ENCODE results near the gene SRXN1.
"Not testable (repeated sequence)": the region's sequence is repeated elsewhere in the genome, so short reads cannot be mapped to it uniquely, and the experiment has no call there.

SRXN1 gene

DNA sequence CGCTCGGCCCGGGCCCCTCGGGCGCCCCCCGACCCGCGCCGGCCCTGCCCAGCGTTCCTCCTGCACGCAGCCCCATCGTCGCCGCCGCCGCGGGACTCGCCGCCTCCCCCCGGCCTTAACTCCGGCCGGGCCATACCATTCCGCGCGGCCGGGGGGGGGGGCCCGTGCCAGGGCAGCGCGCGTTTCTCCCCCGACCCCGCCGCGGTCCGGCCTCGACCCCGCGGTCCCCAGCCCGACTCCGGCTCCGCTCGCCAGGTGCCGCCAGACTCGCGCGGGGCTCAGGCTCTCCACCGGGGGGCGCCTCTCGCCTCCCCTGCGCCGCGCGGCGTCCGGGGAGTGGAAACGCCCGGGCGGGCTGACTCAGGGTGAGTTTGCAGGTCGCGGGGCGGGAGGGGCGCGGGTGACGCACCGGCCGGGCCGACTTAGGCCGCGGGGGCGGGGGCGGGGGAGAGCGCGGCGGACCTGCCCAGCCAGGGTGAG is at the start of gene SRXN1:
SRXN1 (minus strand) TSS at position 91 of the 480 bp plus-strand sequence; CDS start at position 76, 15 bp downstream.
- DNase-seq: peak; percentile 81 to 87

DNA sequence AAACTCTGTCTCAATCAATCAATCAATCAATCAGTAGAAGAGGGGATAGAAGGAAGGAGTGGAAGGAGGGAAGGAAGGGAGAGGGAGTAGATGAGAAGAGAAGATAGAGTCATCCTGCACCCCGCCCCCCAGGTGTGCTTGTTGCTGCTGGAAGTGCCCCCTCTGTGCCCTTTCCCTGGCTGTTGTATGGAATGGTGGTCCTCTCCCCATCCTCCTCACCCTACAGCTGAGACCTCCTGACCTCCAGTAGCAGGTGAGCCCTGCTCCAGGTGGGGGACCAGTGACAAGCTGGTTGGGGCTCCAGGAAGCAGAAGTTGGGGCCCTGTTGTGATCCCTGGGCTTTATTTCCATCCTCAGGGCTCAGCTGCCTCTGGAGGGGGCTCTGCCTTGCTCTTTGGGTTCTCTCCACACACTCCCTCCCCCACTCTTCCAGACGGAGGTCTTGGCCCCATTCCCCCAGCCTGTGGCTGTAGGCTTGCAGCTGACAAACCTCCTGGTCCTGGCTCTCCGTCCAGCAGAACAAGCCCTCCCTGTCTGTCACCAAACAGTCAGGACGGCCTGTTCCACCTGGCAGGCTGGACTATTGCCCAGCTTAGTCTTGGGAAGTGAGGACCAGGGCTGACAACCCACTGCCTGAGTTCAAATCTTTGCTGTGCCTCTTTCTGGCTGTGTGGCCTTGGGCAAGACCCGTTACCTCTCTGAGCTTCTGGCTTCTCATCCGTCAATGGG is 48.6 kb upstream of the SRXN1 start:
- DNase-seq: no peak

DNA sequence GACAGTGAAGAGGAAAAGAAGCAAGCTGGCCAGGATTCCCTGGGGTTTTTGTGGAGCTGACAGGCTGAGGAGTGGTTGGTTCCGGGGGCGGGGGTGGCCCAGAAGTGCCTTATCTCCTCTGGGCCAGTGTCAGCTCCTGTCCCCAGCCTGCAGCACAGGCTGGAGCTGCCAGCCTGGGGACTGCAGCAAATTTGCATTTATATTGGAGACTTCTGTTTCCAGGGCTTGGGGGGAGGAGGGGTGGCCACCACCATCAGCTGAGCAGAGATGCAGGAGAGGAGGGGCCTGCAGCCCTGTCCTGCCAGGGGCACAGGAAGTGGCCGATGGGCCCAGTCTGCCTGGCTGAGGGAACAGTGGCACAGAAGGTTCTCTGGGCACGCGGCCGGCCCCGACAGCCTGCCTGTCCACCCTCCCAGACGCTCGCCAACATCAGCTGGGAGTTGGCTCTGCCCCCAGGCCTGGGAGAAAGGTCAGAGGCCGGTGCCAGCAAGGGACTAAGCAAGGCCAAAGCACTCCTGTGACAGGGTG is 46.9 kb upstream of the SRXN1 start:
- no peak for DNase-seq

DNA sequence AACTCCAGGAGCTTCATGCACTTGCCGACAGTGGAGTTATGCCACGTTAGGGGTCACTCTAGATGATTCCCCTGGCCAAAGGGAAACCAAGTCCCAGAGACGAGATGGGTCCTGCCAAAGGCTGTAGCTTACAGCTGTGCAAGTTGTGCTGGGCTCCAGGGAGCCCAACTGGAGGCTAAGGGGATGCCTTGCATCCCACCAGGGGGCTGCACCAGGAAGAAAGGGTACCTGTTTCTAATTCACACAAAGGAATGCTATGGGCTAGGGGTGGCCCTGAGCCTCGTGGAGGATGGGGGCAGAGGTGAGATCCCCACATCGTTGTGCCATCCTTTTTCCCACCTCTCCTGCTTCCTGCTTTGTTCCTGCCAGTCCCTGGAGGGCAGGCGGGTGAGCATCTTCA is 46.3 kb upstream of the SRXN1 start:
- no peak for DNase-seq

DNA sequence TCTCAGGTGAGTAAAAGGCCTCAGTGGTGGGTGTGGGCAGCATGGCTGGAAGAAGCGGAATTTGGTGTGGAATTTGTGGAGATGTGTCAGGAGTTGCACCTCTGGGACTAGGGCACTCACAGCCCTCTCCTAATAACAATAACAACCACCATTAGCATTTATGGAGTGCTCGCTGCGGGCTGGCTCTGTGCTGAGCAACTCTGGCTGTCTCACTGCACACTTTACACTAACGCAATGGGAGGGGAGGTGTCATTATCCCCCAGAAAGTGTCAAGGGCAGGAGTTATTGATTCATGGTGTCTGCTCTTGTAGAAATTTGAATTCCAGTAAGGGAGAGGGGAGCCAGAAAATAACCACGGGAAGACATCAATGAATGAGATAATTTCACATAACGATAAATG is 45.3 kb upstream of the SRXN1 start:
- no peak for DNase-seq

DNA sequence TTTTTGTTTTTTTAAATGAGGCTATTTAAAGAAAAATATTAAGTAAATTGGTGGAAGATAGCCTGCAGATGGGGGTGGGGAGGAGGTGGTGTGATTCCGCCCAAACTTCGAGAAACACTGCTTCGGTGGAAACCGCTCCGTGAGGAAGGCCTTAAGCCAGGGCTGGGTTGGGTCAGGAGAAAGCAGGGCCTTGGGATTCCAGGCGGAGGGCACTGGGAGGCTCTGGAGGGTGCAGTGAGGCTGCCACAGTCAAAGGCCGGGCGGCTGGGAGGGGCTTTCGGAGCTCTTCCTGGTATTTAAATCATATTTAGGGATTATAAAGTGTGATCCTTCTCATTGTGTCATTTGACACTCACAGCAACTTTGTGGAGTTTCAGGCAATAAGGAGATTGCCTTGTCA is 44.8 kb upstream of the SRXN1 start:
- no peak for DNase-seq

DNA sequence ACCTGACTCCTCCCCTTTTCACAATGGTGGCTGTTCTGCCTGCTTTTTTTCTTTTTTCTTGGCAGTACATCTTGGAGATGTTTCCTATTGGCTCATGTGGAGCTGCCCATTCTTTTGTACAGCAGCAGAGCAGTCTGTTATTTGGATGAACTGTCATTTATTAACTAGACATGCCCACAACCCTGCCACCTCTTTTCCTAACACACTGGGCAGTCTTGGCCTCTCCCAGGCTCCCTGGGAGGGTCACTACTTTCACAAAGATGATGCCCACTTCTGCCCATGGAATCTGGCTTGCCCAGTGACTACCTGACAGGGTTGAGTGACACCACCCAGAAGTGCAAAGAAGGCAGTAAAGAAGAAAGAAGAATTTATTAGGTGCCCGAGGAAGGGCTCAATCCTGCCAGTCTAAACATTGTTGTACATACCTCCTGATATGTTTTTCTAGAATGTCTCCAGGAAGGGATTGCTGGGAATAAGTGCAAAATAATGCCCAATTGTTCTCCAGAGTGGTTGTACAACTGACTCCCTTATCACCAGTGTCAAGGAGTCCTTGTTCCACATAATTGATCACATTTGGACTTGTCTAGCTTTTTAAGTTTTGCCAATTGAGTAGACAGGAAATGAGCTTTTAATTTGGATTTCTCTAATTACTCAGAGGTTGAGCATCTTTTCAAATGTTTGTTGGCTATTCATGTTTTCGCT is 42.3 kb upstream of the SRXN1 start:
- DNase-seq: no peak

DNA sequence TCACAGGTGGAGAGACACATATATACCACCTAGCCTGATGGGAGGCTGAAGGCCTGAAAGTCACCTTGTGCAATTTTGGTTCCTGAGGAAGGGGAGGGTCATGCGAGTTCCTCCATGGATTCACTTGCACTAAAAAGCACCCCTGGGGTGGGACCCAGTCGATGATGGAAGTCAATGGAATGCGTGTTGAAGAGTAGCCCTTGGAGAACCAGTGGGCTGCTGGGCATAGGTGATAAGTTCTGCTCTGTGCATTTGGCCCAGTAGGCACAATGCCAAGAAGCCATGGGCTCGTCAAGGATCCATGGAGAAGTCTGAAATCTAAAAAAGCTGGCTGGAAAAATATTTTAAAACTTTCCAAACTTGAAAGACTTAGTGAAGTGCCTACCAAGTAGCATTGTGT is 41.5 kb upstream of the SRXN1 start:
- DNase-seq: no peak

DNA sequence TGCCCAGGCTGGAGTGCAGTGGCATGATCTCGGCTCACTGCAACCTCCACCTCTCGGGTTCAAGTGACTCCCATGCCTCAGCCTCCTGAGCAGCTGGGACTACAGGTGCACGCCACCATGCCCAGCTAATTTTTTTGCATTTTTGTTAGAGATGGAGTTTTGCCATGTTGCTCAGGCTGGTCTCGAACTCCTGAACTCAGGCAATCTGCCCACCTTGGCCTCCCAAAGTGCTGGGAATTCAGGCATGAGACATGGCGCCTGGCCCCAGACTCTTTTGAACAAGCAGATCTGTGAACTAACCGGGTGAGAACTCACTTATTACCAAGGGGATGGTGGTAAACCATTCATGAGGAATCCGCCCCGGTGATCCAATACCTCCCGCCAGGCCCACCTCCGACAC is 40.8 kb upstream of the SRXN1 start:
- not testable (repeated sequence) for DNase-seq

DNA sequence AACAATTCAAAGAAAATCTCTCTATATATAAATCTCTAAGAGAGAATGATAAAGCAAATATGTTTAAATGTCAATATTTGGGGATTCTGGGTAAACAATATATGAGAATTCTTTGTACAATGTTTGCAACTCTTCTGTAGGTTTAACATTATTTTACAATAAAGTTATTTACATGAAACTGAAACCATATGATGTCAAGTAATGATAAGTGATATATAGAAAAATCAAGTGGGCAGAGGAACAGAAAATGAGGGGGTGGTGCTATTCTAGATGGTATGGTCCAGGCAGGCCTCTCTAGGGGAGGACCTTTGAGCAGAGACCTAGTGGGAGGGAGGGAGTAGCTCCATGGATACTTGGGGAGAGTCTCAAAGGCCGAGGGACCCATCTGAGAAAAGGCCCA is 39.0 kb upstream of the SRXN1 start:
- no peak for DNase-seq

DNA sequence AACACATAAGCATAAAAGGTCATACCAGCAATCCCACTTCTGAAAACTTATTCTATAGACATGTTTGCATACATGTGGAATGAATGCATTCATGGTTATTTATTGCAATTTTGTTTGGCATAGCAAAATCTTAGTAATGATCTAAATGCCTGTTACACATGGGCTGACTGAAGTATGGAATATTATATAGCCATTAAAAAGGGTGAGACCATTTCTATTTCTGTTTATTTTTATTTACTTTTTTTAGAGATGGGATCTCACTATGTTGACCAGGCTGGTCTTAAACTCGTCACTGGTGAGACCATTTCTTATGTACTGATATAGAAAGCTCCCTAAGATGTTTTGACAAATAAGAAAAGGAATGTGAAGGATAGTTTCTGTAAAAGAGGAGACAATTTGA is 36.9 kb upstream of the SRXN1 start:
- no peak for DNase-seq

DNA sequence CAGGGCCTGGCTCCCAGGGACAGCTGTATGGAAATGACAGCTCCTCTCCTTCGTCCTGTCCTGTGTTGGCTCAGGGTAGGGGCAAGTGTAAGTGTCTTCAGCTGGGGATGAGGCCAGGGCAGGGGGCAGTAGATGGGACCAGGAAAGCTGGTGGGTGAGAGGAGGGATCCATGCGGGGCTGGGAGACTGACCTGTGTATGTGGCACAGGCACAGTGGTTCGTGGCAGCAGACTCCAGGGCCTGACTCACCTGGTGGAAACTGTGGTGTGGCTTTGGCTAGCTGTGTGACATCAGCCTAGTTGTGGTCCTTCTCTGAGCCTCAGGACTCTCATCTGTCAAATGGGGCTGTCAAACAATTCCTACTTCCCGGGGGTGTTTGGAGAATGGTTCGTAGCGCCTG is 36.3 kb upstream of the SRXN1 start:
- no peak for DNase-seq

DNA sequence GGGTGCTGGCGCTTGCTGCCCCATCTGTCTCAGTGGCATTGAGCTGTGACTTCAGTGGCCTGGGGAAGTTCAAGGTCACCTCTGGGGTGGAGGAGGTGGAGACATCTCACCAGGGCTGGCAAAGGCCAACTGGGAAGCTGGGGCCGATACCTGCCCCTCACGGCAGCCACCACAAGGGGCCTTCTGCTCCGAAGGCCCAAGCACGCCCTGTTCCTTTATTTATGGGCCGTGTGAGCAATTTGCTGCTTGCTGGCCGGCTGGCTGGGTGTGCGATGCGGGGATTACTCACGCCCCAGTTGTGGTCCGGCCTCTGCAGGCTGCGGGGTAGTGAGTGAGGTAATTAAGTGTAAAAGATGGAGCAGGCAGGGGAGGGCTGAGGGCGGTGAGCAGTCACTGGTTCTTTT is 35.8 kb upstream of the SRXN1 start:
- no peak for DNase-seq

DNA sequence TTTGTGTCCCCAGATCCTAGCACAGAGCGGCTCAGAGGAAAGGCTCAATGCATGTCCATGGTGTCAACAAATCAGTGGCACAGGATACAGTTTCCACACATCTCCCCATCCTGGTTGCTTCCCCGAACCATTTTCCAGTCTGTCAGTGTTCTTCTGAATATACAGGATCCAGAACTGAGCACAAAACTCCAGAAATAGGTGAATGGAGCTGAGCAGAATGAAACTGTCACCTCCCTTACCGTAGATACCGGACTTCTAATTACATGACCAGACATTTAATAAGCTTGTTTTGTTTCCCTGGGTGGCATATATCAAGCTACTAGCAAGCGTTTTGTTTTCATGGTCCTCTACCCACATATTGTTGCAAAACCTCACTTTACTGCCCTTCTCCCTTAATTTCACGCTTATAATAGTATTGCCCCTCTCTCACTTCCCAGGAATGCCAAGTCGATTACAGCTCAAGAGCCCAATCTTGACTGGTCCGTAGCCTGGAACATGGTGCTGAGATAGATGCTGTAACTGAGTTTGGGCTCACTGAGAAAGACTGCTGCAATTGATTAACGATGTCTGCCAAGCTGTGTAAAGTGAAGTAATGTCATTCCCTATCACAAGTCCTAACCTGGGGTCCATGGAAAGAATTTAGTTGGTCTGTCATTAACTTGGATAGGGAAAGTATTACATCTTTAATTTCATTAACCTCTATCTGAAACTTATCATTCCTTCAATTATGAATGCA is 34.6 kb upstream of the SRXN1 start:
- DNase-seq: no peak

DNA sequence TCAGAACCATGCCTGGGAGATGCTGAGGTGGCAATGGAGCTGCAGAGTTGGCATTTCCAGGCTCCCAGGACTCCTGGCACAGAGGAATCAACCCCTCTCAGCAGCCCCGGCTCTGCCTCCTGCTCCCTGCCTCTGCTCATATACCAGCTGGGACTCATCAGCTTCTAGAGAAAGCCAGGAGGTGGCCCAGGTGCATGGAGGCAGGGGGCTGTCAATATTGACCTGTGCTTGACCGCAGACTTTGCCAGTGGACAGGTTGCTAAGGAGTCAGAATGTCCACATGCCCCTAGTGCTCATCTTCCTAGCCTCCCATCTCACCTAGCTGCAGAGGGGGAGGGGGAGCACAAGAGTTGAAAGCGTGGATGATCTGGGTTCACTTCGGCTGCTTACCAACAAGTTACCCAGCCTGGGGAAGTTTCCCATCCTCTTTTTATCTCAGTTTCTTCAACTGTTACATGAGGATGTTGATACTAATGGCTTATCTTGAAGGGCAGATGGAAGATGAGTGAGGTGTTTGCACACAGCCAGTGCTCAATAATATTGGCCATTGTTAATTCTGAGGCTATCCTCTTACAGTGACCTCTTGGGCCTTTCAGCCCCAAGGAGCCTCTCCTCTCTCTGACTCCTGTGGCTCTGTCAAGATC is 31.8 kb upstream of the SRXN1 start:
- DNase-seq: no peak

DNA sequence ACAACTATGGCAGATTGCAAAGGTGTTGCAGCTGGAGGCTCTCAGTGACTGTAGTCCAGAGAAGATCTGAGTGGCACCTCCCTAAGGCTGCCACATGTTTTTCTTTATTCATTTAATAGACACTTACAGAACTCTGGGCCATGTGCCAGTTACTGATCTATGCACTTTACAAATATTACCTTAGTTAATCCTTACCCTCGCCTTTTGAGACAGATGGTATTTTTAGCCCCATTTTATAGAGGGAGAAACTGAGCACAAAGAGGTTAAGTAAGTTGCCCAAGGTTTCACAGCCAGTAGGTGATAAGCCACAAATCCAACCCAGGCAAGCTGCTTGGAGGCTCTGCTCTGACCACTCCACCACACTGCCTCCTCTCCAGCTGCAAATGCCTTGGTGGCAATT is 29.1 kb upstream of the SRXN1 start:
- no peak for DNase-seq

DNA sequence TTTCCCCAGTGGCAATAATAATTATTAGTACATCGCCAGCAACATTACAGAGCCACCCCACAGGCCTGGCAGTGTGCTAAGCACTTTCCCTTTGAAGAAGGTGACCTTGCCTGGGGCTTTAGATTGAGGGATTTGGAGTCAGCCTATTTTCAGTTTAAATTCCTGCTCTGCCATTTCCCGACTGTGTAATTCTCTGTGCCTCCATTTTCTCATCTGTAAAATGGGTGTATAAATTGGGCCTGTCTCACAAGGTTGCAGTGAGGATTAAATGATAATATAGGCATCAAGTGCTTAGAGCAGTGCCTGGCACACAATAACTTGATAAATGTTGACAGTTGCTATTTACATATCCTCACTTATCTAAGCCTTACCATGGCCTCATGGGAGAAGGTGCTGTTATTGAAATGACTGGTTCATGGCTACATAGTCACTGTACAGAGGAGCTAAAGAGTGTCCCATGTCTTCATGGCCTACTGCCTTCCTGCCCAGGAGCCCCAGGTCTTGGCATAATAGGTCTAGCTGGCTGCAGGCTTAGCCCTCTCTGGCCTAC is 27.7 kb upstream of the SRXN1 start:
- DNase-seq: no peak

DNA sequence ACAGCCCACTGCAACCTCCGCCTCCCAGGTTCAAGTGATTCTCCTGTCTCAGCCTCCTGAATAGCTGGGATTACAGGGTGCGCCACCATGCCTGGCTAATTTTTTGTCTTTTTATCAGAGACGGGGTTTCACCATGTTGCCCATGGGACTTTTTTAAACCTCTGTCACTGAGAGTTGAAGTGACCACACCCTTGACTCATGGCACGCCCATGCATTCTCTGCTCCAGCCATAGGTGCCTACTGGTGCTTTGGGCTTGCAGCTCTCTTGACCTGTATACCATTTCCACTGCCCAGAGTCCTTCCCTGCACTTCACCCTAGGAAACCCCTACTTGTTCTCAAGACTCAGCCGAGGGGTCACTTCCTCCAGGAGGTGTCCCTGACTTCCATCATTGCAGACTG is 25.0 kb upstream of the SRXN1 start:
- no peak for DNase-seq

DNA sequence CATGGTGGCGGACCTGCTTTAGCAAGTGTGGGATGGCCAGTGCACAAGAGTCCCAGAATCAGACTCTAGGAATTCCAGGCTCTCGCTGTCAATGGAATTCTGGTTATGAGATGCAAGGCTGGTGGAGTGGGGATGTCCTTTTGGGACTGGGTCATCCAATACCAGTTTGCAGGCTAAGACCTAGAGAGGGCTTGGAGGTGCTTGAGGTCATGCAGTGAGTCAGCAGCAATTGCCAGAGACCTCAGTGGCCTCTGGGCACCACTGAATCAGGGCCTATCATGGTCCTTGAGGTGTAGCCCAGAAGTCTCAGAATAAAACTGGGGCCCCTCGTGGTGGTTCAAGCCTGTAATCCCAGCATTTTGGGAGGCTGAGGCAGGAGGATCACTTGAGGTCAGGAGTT is 24.0 kb upstream of the SRXN1 start:
- no peak for DNase-seq

DNA sequence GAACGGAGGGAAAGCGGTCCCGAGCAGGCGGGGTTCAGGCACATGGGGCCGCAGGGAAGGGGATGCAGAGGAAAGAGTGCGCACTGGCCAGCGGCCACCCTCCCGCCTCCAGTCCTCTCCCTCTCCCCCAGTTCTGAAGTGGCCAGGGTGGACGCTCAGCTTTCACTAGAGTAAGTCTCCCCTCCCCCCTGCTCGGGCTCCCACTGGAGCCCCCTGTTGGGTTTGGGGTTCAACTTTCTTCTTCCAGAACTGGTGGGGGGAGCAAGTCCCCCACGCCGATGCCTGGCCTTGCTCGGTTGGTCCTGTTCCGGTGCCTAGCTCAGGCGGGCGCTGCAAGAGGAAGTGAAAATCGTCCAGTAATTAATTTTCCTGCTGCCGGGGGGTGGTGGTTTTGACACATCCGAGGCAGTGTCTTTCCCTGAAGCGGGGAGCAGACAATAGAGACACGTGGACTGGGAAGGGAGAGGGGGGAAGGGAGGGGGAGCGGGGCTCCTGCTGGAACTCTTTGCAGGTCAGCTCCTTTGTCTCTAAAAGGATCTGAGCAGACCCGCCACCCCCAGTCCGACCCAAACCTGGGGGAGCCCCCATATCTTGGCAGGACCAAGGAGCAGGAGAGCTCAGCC is 23.4 kb upstream of the SRXN1 start:
- DNase-seq: no peak

DNA sequence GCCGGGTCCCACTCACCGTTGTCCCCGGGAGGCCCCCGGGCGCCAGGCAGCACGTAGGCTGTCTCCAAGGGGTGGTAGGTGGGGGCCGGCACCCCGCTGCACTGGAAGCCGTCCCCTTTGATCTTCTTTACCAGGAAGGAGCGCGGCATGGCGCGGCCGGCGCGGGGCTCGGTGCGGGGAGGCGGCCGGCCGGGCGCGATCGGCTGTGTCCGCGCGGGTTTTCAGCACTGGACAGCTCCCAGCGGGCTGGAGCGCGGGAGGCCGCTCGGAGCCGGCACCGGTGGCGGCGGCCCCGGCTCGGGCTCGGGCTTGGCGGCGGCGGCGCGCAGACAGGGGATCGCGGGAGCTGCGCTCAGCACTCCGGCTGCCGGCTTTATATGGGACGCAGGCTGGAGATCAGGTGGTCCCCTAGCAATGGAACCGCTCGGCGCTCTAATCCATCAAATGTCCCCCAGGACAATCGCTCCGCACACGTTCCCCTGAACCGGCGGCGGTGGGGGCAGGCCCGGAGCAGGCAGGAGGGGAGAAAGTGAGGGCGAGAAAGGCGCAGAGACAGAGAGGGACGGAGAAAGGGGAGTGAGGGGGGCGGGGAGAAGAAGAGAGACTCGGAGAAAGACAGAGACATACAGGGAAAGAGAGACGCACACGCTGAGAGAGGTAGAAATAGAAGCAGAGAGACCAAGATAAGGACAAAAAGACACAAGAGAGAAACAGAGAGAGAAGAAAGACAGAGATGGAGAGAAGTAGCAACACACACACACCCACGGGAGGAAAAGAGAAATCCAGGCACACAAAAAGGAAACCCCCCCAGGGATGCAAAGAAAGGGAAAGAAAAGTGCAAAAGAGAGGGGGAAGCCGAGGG is 22.7 kb upstream of the SRXN1 start, which contains the start of gene SCRT2:
SCRT2 (minus strand) TSS at position 350 of the 862 bp plus-strand sequence; CDS start at position 149, 201 bp downstream.
- peak; percentile 43 to 63 for DNase-seq

All from stimulated activated CD4-positive, alpha-beta T cell treated with anti-CD3 and anti-CD28 coated beads, Interleukin-4, amount 100 ng/mL, for 4 hours (primary cell).